Thyroid gland (tissue), 4 donors: Measurements from ENCODE around the gene ARSI. TPM values are rescaled to one million over a fixed set of nuclear protein-coding genes. Genes with fewer than 3 reads are reported as not detected.

Experiments used
- DNase-seq, 2 donors: peaks; one replicate each; pipeline ENCODE4 v3.0.0-alpha.2; 2019
- H3K27ac ChIP-seq, 3 donors: fragments of 200-600 bp; sonication (generic); 1 replicate in 2 of 3; 2 replicates in 1 of 3; pipeline ENCODE4 v1.5.1; 2016 to 2019; ENCODE audit warnings: mild to moderate bottlenecking in 1 of 3, moderate library complexity in 1 of 3
- H3K27me3 ChIP-seq: fragments of 200-600 bp; sonication (generic); one replicate; pipeline ENCODE4 v1.5.1; 2019
- H3K36me3 ChIP-seq, 2 donors: fragments of 200-600 bp; sonication (generic); one replicate each; pipeline ENCODE4 v1.5.1; 2016 to 2019
- H3K4me1 ChIP-seq, 2 donors: fragments of 200-600 bp; sonication (generic); one replicate each; pipeline ENCODE4 v1.5.1; 2017 to 2019
- H3K4me3 ChIP-seq, 3 donors: fragments of 200-600 bp; sonication (generic); replicated peaks in 1 of 3; 1 replicate in 2 of 3; 2 replicates in 1 of 3; pipeline ENCODE4 v1.5.1; 2016; ENCODE audit warnings: mild to moderate bottlenecking in 1 of 3
- H3K9me3 ChIP-seq: fragments of 200-600 bp; sonication (generic); one replicate; pipeline ENCODE4 v1.5.1; 2017
- POLR2A ChIP-seq, 2 donors: fragments of 450-650 bp; IDR thresholded peaks; one replicate each; pipeline ENCODE4 v1.6.1; 2017; ENCODE audit warnings: antibody characterized with exemption in 2 of 2, mild to moderate bottlenecking in 2 of 2, moderate library complexity in 1 of 2
- WGBS, 2 donors: methylation state at CpG; one replicate each; pipeline ENCODE4 v1.1.5; 2017; 5-methylcytosine and 5-hydroxymethylcytosine counted together
- intact Hi-C: fragments of 100-400 bp; cut with DNase I; formaldehyde crosslinking; loops from one replicate; pipeline ENCODE4 v1.15.1; 2023
- total RNA-seq, 4 donors: library from RNA; depleted of rRNA; stranded (reverse); fragments of >200 nt; gene quantifications; one replicate each; pipeline ENCODE4 v1.2.3, GENCODE V29; 2016
- TF ChIP-seq, protein P1 (sequence below), 6 experiments: fragments of 200-600 bp in 3 of 6; fragments of 450-650 bp in 3 of 6; sonication (generic) in 3 of 6; IDR thresholded peaks; one replicate each; pipeline ENCODE4 v1.5.1; 2016 to 2019; ENCODE audit warnings: antibody characterized with exemption in 6 of 6, mild to moderate bottlenecking in 2 of 6, inconsistent platforms in 1 of 6, moderate library complexity in 1 of 6

ARSI gene
- total RNA-seq, 4 donors from 2014 or later, result 0.22 to 0.67 TPM; not detected in 2

- no peaks in the 10 kb centered on the region for H3K27me3 ChIP-seq
- intact Hi-C loops, result no loop called here
- no peak overlapping the region for H3K4me3 ChIP-seq
- no peaks in the 10 kb centered on the region for H3K9me3 ChIP-seq
- no peaks in the 10 kb centered on the region for H3K36me3 ChIP-seq
- no peak for DNase-seq
- H3K27ac ChIP-seq, result no peak overlapping the region
- no peak for TF ChIP-seq POLR2A (IDR thresholded peaks at IDR 0.05)
- TF ChIP-seq, protein P1, sequence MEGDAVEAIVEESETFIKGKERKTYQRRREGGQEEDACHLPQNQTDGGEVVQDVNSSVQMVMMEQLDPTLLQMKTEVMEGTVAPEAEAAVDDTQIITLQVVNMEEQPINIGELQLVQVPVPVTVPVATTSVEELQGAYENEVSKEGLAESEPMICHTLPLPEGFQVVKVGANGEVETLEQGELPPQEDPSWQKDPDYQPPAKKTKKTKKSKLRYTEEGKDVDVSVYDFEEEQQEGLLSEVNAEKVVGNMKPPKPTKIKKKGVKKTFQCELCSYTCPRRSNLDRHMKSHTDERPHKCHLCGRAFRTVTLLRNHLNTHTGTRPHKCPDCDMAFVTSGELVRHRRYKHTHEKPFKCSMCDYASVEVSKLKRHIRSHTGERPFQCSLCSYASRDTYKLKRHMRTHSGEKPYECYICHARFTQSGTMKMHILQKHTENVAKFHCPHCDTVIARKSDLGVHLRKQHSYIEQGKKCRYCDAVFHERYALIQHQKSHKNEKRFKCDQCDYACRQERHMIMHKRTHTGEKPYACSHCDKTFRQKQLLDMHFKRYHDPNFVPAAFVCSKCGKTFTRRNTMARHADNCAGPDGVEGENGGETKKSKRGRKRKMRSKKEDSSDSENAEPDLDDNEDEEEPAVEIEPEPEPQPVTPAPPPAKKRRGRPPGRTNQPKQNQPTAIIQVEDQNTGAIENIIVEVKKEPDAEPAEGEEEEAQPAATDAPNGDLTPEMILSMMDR (IDR thresholded peaks at IDR 0.05), result no peak
- WGBS, 2 donors, result 91 to 94% methylated on average over 6 of the region's 6 CpGs
- H3K4me1 ChIP-seq, result peaks cover 5 to 8% of the 10 kb centered on the region in 2 donors
These were observed 20.4 kb upstream of the ARSI start for GRCh38 chr5:150323092-150323491.

DNA sequence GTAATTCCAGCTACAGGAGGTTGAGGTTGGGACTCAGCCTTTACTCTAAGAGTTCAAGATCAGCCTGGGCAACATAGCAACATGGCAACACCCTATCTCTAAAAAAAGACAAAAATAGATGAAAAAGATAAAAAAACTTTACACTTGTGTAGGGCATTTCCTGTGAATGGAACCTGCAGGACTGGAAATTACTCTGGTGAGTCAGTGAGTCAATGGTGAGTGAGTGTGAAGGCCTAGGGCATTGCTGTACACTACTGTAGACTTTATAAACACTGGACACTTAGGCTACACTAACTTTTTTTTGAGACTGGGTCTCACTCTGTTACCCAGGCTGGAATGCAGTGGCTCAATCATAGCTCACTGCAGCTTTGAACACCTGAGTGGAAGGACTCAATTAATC lies 19.5 kb upstream of the ARSI start:
- Histone ChIP-seq H3K27ac (no peak overlapping the region), H3K9me3 (no peaks in the 10 kb centered on the region), H3K27me3 (no peaks in the 10 kb centered on the region), H3K4me1 (peaks cover 5 to 8% of the 10 kb centered on the region in 2 donors), H3K36me3 (no peaks in the 10 kb centered on the region), H3K4me3 (no peak overlapping the region)
- intact Hi-C loops, result no loop called here
- TF ChIP-seq, protein P1 (IDR thresholded peaks at IDR 0.05), result no peak
- TF ChIP-seq POLR2A (IDR thresholded peaks at IDR 0.05), result no peak
- no peak for DNase-seq

DNA sequence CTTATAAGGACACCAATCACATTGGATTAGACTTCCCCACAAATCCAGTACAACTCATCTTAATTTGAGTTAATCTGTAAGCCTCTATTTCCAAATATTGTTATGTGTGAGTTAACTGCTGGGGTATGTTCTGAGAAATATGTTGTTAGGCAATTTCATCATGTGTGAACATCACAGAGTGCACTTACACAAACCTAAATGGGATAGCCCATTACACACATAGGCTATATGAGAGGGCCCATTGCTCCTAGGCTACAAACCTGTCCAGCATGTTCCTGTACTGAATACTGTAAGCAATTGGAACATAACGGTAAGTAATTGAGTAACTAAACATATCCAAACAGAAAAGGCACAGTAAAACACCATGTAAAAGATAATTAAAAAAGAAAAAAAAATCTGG lies 19.1 kb upstream of the ARSI start:
- Histone ChIP-seq H3K4me3 (no peak overlapping the region), H3K27ac (no peak overlapping the region), H3K4me1 (peaks cover 5 to 8% of the 10 kb centered on the region in 2 donors), H3K9me3 (no peaks in the 10 kb centered on the region), H3K27me3 (no peaks in the 10 kb centered on the region), H3K36me3 (no peaks in the 10 kb centered on the region)
- intact Hi-C loops, result no loop called here
- no peak for TF ChIP-seq POLR2A (IDR thresholded peaks at IDR 0.05)
- TF ChIP-seq, protein P1 (IDR thresholded peaks at IDR 0.05), result no peak
- no peak for DNase-seq
- 98% methylated on average over 1 of the region's 1 CpG for WGBS, 2 donors

GRCh38 chr5:150321211-150321610 lies 18.5 kb upstream of the ARSI start:
- DNase-seq, result no peak
- Histone ChIP-seq H3K27me3 (no peaks in the 10 kb centered on the region), H3K4me1 (peaks cover 5 to 8% of the 10 kb centered on the region in 2 donors), H3K4me3 (no peak overlapping the region), H3K27ac (no peak overlapping the region), H3K36me3 (no peaks in the 10 kb centered on the region), H3K9me3 (no peaks in the 10 kb centered on the region)
- TF ChIP-seq, protein P1 (IDR thresholded peaks at IDR 0.05), result no peak
- no peak for TF ChIP-seq POLR2A (IDR thresholded peaks at IDR 0.05)
- WGBS, 2 donors, result 92 to 100% methylated on average over 1 of the region's 1 CpG
- intact Hi-C loops, result no loop called here

DNA sequence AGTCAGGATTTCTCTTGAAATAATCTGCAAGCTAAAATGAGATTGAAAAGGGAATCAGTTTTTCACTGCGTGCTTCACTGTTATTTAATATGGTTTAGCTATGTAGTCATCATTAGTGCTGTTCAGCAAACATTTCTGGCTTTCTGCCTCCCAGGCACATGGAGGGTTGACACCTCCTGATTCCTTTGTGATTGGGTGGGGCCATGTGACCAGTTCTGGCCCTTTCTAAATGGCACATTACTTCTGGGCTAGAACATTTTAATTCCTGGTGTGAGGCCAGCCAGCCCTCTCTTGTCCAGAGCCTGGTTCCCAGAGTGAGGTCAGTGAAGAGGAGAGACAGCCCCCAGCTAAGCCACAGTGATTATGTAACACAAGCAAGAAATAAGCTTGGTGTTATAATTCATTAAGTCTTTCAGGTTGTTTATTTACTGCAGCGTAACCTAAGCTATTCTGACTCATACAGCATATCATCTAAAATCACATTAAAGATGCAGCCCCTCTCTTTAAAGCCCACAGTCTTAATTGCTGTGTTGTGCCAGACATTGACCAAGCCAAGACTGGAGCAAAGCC lies 17.4 kb upstream of the ARSI start:
- no peaks in the 10 kb centered on the region for H3K27me3 ChIP-seq
- TF ChIP-seq, protein P1 (IDR thresholded peaks at IDR 0.05), result no peak
- no peak for TF ChIP-seq POLR2A (IDR thresholded peaks at IDR 0.05)
- intact Hi-C loops, result no loop called here
- H3K9me3 ChIP-seq, result no peaks in the 10 kb centered on the region
- no peak overlapping the region for H3K4me3 ChIP-seq
- H3K36me3 ChIP-seq, result no peaks in the 10 kb centered on the region
- DNase-seq, result peak; percentile 56 to 61
- peaks cover 5 to 8% of the 10 kb centered on the region in 2 donors for H3K4me1 ChIP-seq
- H3K27ac ChIP-seq, result no peak overlapping the region
- 66 to 71% methylated on average over 2 of the region's 2 CpGs for WGBS, 2 donors
